ENCODE data around the gene CBARP. TPM values are rescaled to one million over a fixed set of nuclear protein-coding genes. Genes with fewer than 3 reads are reported as not detected.

CBARP gene
- total and polyA plus RNA-seq, 9 of the 15 experiments (the other 6 are each of a cell fraction or from before 2014, with no cell fraction given): 0.03 to 8.9 (median 1.2) TPM; not detected in 1

DNA sequence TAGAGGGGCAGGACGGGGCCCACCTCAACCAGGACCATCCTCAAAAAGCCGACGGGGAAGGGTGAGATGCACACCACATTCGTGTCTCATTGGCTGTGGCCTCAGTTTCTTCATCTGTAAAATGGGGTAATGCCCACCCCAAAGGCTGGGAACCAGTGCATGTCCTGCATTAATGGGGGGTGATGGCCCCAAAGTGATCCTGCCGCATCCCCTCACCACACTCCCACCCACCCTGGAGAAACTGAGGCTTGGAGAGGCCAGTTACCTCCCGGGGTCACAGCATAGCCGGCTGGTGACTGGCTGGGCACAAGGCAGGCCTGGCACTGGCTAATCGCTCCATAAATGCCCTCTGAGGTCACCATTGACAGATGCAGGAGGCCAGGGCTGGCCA lies 9.9 kb upstream of the CBARP start (continued):
- TF ChIP-seq HMGN3 (IDR thresholded peaks at IDR 0.05; ENCODE audit: borderline replicate concordance, extremely low read depth, insufficient read length, low read depth, low read length) (no peak), NR2C1 (IDR thresholded peaks at IDR 0.05) (no peak), NR2C1 (tag; IDR thresholded peaks at IDR 0.05) (no peak), SIX5 (IDR thresholded peaks at IDR 0.05; ENCODE audit: borderline replicate concordance in 1 of 2, insufficient read depth in 1 of 2, low read depth in 1 of 2, low read length in 2 of 2) (no peak), KAT8 (IDR thresholded peaks at IDR 0.05; ENCODE audit: low read depth) (no peak), RBFOX2 (IDR thresholded peaks at IDR 0.05; ENCODE audit: low read depth, low read length) (no peak), ZNF764 (CRISPR knock-in tag; IDR thresholded peaks at IDR 0.05; ENCODE audit: low read depth) (no peak), CREB1 (IDR thresholded peaks at IDR 0.05) (no peak), CREB1 (CRISPR knock-in tag; IDR thresholded peaks at IDR 0.05) (no peak)
- TF ChIP-seq, protein P1, sequence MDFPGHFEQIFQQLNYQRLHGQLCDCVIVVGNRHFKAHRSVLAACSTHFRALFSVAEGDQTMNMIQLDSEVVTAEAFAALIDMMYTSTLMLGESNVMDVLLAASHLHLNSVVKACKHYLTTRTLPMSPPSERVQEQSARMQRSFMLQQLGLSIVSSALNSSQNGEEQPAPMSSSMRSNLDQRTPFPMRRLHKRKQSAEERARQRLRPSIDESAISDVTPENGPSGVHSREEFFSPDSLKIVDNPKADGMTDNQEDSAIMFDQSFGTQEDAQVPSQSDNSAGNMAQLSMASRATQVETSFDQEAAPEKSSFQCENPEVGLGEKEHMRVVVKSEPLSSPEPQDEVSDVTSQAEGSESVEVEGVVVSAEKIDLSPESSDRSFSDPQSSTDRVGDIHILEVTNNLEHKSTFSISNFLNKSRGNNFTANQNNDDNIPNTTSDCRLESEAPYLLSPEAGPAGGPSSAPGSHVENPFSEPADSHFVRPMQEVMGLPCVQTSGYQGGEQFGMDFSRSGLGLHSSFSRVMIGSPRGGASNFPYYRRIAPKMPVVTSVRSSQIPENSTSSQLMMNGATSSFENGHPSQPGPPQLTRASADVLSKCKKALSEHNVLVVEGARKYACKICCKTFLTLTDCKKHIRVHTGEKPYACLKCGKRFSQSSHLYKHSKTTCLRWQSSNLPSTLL (IDR thresholded peaks at IDR 0.05): no peak
- TF ChIP-seq, protein P2, sequence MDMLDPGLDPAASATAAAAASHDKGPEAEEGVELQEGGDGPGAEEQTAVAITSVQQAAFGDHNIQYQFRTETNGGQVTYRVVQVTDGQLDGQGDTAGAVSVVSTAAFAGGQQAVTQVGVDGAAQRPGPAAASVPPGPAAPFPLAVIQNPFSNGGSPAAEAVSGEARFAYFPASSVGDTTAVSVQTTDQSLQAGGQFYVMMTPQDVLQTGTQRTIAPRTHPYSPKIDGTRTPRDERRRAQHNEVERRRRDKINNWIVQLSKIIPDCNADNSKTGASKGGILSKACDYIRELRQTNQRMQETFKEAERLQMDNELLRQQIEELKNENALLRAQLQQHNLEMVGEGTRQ (CRISPR knock-in tag; IDR thresholded peaks at IDR 0.05): no peak
- TF ChIP-seq, protein P3, sequence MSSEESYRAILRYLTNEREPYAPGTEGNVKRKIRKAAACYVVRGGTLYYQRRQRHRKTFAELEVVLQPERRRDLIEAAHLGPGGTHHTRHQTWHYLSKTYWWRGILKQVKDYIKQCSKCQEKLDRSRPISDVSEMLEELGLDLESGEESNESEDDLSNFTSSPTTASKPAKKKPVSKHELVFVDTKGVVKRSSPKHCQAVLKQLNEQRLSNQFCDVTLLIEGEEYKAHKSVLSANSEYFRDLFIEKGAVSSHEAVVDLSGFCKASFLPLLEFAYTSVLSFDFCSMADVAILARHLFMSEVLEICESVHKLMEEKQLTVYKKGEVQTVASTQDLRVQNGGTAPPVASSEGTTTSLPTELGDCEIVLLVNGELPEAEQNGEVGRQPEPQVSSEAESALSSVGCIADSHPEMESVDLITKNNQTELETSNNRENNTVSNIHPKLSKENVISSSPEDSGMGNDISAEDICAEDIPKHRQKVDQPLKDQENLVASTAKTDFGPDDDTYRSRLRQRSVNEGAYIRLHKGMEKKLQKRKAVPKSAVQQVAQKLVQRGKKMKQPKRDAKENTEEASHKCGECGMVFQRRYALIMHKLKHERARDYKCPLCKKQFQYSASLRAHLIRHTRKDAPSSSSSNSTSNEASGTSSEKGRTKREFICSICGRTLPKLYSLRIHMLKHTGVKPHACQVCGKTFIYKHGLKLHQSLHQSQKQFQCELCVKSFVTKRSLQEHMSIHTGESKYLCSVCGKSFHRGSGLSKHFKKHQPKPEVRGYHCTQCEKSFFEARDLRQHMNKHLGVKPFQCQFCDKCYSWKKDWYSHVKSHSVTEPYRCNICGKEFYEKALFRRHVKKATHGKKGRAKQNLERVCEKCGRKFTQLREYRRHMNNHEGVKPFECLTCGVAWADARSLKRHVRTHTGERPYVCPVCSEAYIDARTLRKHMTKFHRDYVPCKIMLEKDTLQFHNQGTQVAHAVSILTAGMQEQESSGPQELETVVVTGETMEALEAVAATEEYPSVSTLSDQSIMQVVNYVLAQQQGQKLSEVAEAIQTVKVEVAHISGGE (CRISPR knock-in tag; IDR thresholded peaks at IDR 0.05): no peak
- TF ChIP-seq, protein P4, sequence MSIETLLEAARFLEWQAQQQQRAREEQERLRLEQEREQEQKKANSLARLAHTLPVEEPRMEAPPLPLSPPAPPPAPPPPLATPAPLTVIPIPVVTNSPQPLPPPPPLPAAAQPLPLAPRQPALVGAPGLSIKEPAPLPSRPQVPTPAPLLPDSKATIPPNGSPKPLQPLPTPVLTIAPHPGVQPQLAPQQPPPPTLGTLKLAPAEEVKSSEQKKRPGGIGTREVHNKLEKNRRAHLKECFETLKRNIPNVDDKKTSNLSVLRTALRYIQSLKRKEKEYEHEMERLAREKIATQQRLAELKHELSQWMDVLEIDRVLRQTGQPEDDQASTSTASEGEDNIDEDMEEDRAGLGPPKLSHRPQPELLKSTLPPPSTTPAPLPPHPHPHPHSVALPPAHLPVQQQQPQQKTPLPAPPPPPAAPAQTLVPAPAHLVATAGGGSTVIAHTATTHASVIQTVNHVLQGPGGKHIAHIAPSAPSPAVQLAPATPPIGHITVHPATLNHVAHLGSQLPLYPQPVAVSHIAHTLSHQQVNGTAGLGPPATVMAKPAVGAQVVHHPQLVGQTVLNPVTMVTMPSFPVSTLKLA (conservative IDR thresholded peaks at IDR 0.05): 0 out of 4 replicates have a peak, but pooled peaks of 1 of the 2 experiments have one; percentile 6
- TF ChIP-seq, protein P5, sequence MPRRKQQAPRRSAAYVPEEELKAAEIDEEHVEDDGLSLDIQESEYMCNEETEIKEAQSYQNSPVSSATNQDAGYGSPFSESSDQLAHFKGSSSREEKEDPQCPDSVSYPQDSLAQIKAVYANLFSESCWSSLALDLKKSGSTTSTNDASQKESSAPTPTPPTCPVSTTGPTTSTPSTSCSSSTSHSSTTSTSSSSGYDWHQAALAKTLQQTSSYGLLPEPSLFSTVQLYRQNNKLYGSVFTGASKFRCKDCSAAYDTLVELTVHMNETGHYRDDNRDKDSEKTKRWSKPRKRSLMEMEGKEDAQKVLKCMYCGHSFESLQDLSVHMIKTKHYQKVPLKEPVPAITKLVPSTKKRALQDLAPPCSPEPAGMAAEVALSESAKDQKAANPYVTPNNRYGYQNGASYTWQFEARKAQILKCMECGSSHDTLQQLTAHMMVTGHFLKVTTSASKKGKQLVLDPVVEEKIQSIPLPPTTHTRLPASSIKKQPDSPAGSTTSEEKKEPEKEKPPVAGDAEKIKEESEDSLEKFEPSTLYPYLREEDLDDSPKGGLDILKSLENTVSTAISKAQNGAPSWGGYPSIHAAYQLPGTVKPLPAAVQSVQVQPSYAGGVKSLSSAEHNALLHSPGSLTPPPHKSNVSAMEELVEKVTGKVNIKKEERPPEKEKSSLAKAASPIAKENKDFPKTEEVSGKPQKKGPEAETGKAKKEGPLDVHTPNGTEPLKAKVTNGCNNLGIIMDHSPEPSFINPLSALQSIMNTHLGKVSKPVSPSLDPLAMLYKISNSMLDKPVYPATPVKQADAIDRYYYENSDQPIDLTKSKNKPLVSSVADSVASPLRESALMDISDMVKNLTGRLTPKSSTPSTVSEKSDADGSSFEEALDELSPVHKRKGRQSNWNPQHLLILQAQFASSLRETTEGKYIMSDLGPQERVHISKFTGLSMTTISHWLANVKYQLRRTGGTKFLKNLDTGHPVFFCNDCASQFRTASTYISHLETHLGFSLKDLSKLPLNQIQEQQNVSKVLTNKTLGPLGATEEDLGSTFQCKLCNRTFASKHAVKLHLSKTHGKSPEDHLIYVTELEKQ (CRISPR knock-in tag; IDR thresholded peaks at IDR 0.05): no peak

All from K562 (cell line).